GM12872 (cell line): ENCODE results near the gene NSUN3.

ENCODE experiments used
- CTCF ChIP-seq: IDR thresholded peaks from 3 replicates; pipeline ENCODE4 v1.5.1; 2011; ENCODE audit warnings: low read depth, mild to moderate bottlenecking, low read length, moderate library complexity; ENCODE audit not compliant: insufficient read depth

The NSUN3 gene

DNA sequence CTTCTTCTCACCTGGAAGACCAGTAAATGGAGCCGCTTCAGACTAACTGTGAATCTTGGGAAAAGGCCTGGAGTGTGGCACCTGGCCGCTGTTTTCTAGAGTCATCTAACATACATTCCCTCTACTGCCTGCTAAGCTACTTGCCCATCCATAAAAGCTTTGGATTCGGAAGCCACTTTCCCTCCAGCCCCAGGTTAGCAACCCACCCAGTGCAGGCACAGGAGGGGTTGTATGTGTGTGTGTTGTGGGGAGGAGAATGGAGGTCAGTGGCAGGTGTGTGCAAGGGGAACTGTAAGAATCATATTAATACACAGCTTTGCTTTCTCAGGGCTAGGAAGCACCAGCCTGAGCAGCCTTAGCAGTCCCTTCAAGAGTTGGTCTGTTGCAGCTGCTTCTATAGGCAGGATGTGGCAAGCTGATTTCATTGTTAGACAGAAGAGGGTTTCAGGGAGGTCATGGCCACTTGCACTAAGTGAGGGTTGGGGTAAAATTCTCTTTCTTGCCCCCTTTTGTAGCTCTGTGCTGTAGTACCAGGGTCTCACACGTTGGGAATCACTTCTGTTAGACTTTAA, 8.9 kb downstream of the NSUN3 start:
- TF ChIP-seq CTCF: no peak

DNA sequence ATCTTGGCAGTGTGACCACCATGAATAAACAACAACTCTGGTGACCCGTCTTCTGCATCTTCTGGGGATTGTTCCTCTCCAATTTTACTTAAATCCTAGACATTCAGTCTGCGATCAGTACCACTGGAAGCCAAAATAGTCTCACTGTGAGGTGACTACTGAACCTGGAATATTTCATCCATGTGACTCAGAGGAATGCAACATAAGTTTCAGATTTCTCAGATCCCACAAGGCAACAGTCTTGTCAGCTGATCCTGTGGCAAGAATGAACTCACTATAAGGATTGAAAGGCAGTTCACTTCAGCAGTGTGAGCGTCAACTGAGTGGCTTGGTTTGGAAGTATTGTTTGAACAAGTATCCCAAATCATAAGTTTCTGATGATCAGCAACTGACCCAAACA, 13.2 kb downstream of the NSUN3 start:
- no peak for TF ChIP-seq CTCF

DNA sequence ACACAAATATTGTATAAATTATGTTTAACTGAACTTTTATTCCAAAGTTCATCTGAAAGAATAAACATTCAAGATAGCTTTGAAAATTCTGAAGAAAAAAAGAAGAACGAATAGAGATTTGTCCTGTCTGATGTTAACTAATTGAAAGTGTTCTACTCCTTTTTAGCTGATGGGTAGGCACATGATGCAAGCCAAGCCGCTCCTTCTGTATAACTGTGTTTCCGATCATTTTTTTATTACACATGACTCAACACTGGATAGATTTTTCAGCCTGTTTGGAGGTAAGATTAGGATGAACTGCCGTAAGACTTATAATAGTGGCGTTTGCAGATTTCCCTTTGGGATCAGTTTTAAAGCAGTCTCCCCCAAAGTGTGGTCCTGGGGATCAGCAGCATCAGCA, 19.0 kb downstream of the NSUN3 start:
- no peak for TF ChIP-seq CTCF

DNA sequence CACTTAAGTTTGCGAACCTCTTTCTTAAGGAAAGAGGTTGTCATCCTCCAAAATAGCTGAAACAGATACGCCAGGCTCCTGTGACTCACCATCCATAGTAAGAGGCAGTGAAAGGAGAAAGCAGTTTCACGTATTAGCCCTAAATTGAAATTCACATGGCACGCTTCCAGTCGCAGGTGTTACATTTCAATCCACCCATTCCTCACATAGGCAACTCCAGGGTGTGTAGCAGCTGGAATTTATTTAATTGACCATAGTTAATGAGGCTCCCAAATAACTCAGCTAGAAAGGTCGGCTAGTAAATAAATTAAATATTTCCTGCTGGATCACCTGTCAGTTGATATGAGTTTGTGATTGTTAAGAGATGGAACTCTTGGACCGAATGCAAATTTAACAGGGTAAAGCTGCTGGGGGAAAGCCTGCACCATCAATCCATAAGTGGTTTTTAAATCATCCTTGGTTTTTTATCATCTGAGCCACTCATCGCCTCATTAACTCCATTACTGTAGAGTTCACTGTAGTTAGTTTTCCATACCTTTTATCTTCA, 19.6 kb downstream of the NSUN3 start:
- no peak for TF ChIP-seq CTCF

GRCh38 chr3:94083261-94083660, 20.4 kb downstream of the NSUN3 start:
- TF ChIP-seq CTCF: no peak

- no peak for TF ChIP-seq CTCF
Measured at GRCh38 chr3:94089126-94089525, 26.3 kb downstream of the NSUN3 start.

GRCh38 chr3:94092086-94092485, 29.2 kb downstream of the NSUN3 start:
- TF ChIP-seq CTCF: no peak

DNA sequence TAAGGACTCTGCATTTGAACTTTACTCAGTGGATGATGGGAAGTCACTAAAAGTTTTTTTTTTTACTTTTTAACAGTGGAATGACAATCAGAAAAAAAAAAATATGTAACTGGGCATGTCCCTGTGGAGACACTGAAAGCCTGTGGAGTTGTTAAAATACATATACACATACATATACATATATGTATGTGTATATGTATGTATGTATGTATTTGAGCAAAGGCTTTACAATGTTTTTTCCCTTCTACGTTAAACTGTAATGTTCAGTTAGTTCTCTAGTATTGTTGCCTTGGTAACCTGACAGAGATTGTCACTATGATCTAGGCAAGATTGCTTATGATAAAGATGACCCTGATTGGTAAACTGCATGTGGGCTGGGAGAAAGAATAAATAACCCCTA, 30.3 kb downstream of the NSUN3 start:
- TF ChIP-seq CTCF: no peak
